Naive B cell (primary cell): ENCODE results near the gene DLG1. TPM values are rescaled to one million over a fixed set of nuclear protein-coding genes. Genes with fewer than 3 reads are reported as not detected.

Experiments
- ATAC-seq, 2 donors: fragments of 150-1000 bp; cut with Tn5 transposase; 2 replicates each; pipeline ENCODE4 v1.10.0; 2021; ENCODE audit warnings: low read depth in 2 of 2, mild to moderate bottlenecking in 2 of 2, moderate library complexity in 2 of 2
- DNase-seq: peaks from one replicate; pipeline ENCODE4 v3.0.0; 2022
- H3K27ac Mint-ChIP-seq, 6 donors: one replicate each; pipeline ENCODE4 v1.8.0; 2020 to 2022; ENCODE audit warnings: mild to moderate bottlenecking in 6 of 6, mixed read lengths in 6 of 6, moderate library complexity in 5 of 6, inconsistent platforms in 2 of 6
- H3K27me3 Mint-ChIP-seq, 3 donors: one replicate each; pipeline ENCODE4 v1.8.0; 2021 to 2022; ENCODE audit warnings: mixed read lengths in 3 of 3, mild to moderate bottlenecking in 1 of 3
- H3K36me3 Mint-ChIP-seq, 2 donors: one replicate each; pipeline ENCODE4 v1.8.0; 2020 to 2022; ENCODE audit warnings: mixed read lengths in 2 of 2, inconsistent platforms in 1 of 2, mild to moderate bottlenecking in 1 of 2
- H3K4me1 Mint-ChIP-seq, 3 donors: one replicate each; pipeline ENCODE4 v1.8.0; 2020 to 2022; ENCODE audit warnings: mixed read lengths in 3 of 3, inconsistent platforms in 1 of 3, mild to moderate bottlenecking in 1 of 3, moderate library complexity in 1 of 3
- H3K4me3 Mint-ChIP-seq, 8 donors: one replicate each; pipeline ENCODE4 v1.8.0; 2020 to 2022; ENCODE audit warnings: mild to moderate bottlenecking in 8 of 8, mixed read lengths in 8 of 8, moderate library complexity in 8 of 8, inconsistent platforms in 2 of 8
- H3K9me3 Mint-ChIP-seq, 7 donors: one replicate each; pipeline ENCODE4 v1.8.0; 2020 to 2022; ENCODE audit warnings: mixed read lengths in 7 of 7, mild to moderate bottlenecking in 5 of 7, inconsistent platforms in 2 of 7, moderate library complexity in 1 of 7
- polyA plus RNA-seq, 6 donors: library from polyadenylated mRNA; unstranded; fragments of 300-500 nt; fragmentation: Illumina TruSeq; gene quantifications; one replicate each; pipeline ENCODE4 v1.2.3, GENCODE V29; 2021; ENCODE audit warnings: low read depth in 6 of 6

Gene DLG1
- polyA plus RNA-seq, 6 donors from 2014 or later: 20.7 to 40.5 (median 33.2) TPM

- no peaks in the 10 kb centered on the region for H3K27me3 Mint-ChIP-seq
- H3K4me3 Mint-ChIP-seq: no peak overlapping the region
- peaks cover 0 to 7% (median 7%) of the 10 kb centered on the region in 3 donors for H3K4me1 Mint-ChIP-seq
- H3K27ac Mint-ChIP-seq: peak overlapping the region in 1 of 6 donors; percentile 19
- H3K36me3 Mint-ChIP-seq: peaks cover 42 to 47% of the 10 kb centered on the region in 2 donors
- ATAC-seq: no peak
- H3K9me3 Mint-ChIP-seq: peaks cover 1 to 19% (median 9%) of the 10 kb centered on the region in 7 donors
- no peak for DNase-seq
Measured at GRCh38 chr3:197137751-197138150, 160.7 kb downstream of the DLG1 start.

GRCh38 chr3:197136744-197137143 is 161.7 kb downstream of the DLG1 start:
- DNase-seq: no peak
- no peaks in the 10 kb centered on the region for H3K27me3 Mint-ChIP-seq
- H3K4me1 Mint-ChIP-seq: peaks cover 0 to 9% (median 7%) of the 10 kb centered on the region in 3 donors
- H3K9me3 Mint-ChIP-seq: peaks cover 1 to 19% (median 9%) of the 10 kb centered on the region in 7 donors
- peaks cover 46 to 52% of the 10 kb centered on the region in 2 donors for H3K36me3 Mint-ChIP-seq
- H3K27ac Mint-ChIP-seq: no peak overlapping the region
- ATAC-seq: no peak
- H3K4me3 Mint-ChIP-seq: no peak overlapping the region

DNA sequence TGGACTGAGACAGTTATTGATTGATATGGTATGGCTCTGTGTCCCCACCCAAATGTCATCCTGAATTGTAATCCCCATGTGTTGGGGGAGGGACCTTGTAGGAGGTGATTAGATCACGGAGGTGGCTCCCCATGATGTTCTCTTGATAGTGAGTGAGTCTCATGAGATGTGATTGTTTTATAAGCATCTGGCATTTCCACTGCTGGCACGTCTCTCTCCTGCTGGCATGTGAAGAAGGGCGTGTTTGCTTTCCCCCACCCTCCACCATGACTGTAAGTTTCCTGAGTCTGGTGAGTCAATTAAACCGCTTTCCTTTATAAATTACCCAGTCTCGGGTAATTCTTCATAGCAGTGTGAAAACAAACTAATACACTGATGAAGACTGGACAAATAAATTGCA is 163.2 kb downstream of the DLG1 start:
- Mint-ChIP-seq H3K4me1 (peaks cover 0 to 11% (median 7%) of the 10 kb centered on the region in 3 donors), H3K4me3 (no peak overlapping the region), H3K27ac (no peak overlapping the region), H3K36me3 (peaks cover 47 to 50% of the 10 kb centered on the region in 2 donors), H3K9me3 (peaks cover 1 to 19% (median 9%) of the 10 kb centered on the region in 7 donors), H3K27me3 (no peaks in the 10 kb centered on the region)
- DNase-seq (no peak), ATAC-seq (no peak)

DNA sequence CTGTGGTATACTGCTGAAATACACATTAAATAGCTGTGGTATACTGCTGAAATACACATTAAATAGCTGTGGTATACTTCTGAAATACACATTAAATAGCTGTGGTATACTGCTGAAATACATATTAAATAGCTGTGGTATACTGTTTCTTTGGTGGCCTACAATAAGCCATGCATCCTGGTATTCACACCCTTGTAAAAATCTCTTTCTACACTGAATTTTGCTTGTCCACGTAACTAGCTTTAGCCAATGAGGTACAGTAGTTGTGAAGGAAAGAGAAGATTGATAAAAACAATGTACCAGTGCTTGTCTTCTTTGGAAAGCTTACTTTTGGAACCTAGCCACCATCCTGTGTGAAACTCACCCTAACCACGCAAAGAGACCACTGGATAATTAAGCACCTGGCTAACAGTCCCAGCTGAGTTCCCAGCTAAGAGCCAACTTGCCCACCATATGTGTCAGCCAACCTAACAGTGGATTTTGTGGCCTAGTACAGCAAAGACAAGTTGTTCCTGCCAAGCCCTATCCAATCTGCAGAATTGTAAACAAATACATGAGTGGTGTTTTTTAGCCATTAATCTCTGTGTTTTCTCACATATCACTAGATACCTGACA is 165.4 kb downstream of the DLG1 start:
- Mint-ChIP-seq H3K4me1 (peaks cover 0 to 11% (median 0%) of the 10 kb centered on the region in 3 donors), H3K36me3 (peaks cover 54 to 57% of the 10 kb centered on the region in 2 donors), H3K9me3 (peaks cover 1 to 19% (median 9%) of the 10 kb centered on the region in 7 donors), H3K27me3 (no peaks in the 10 kb centered on the region), H3K4me3 (no peak overlapping the region), H3K27ac (no peak overlapping the region)
- no peak for DNase-seq
- no peak for ATAC-seq

DNA sequence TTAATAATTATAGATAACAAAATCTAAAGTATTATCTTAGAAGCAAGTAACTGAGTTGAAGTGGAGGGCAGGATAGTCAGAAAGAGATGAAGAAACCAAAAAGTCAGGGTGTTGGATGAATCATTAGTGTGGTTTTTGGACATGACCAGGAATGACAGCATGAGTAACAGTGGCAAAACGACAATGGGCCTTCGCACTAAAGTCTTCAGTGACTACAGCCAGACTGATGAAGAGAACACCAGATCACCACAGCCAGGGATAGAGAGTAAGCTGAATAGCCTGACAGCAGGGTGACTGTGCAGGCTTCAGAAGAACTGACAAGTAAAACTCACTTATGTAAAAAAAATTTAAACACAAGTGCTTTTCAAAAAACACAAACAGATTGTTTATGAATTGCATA is 172.8 kb downstream of the DLG1 start:
- ATAC-seq (no peak), DNase-seq (no peak)
- Mint-ChIP-seq H3K36me3 (peaks cover 19 to 22% of the 10 kb centered on the region in 2 donors), H3K27ac (no peak overlapping the region), H3K4me1 (no peaks in the 10 kb centered on the region), H3K9me3 (no peaks in the 10 kb centered on the region), H3K4me3 (no peak overlapping the region), H3K27me3 (no peaks in the 10 kb centered on the region)

DNA sequence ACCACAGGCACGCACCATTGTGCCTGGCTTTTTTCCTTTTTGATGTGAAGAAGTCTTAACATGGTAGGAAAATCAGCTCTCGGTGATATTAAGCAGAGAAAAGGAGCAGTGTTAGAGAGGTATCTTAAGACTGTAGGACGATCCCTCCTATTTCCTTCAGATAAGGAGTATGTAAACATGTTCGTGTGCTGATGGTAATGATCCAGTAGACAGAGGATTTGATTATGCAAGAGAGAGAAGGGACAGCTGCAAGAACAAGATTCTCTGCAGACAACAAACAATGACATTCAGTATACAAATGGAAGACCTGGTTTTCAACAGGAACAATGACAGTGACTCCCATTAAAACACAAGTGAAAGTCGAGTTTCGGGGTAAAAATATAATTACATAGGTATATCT is 173.7 kb downstream of the DLG1 start:
- ATAC-seq (no peak), DNase-seq (no peak)
- H3K4me3 Mint-ChIP-seq: no peak overlapping the region
- peaks cover 18 to 22% of the 10 kb centered on the region in 2 donors for H3K36me3 Mint-ChIP-seq
- no peak overlapping the region for H3K27ac Mint-ChIP-seq
- no peaks in the 10 kb centered on the region for H3K4me1 Mint-ChIP-seq
- no peaks in the 10 kb centered on the region for H3K9me3 Mint-ChIP-seq
- no peaks in the 10 kb centered on the region for H3K27me3 Mint-ChIP-seq

DNA sequence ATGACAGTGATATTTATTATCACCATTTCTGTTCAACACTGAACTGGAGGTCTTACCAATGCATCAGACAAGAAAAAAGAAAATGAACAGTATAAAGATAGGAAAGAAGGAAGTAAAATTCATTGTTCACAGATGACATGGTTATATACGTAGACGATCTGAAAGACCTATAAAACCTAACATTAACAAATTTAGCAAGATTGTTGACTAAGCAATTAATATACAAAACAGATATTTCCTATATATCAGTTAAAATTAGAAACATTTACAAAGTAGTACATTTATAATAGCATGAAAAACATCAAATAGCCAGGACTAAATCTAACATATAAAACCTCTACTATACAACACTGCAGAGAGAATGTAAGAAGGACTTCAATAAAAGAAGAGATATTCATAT is 176.0 kb downstream of the DLG1 start:
- Mint-ChIP-seq H3K36me3 (peaks cover 9 to 14% of the 10 kb centered on the region in 2 donors), H3K27ac (no peak overlapping the region)

GRCh38 chr3:197117114-197117513 is 181.3 kb downstream of the DLG1 start:
- Mint-ChIP-seq H3K4me1 (no peaks in the 10 kb centered on the region), H3K4me3 (no peak overlapping the region), H3K36me3 (peaks cover 5 to 25% of the 10 kb centered on the region in 2 donors), H3K9me3 (no peaks in the 10 kb centered on the region), H3K27me3 (no peaks in the 10 kb centered on the region), H3K27ac (no peak overlapping the region)
- DNase-seq (no peak), ATAC-seq (no peak)

More for the DNA sequence above, 176.0 kb downstream of the DLG1 start:
- Mint-ChIP-seq H3K9me3 (no peaks in the 10 kb centered on the region), H3K4me1 (no peaks in the 10 kb centered on the region), H3K27me3 (no peaks in the 10 kb centered on the region), H3K4me3 (no peak overlapping the region)
- ATAC-seq (no peak), DNase-seq (no peak)

DNA sequence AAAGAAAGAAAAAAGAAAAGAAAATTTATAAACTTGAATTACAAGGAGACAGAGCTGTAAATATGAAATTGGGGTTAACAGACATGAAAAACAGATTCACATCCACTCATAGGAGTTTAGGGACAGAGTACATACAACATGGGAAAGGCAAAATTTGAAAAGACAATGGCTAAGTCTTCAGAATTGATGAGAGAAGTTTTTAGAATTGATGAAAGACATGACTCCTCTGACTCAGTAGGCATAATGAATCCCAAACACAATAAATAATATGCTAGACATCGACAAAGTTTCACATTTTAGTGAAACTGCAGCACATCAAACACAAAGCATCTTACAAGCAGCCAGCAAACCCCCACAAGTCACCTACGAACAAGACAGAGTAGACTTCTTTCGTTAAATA is 184.4 kb downstream of the DLG1 start:
- H3K27ac Mint-ChIP-seq: no peak overlapping the region
- H3K4me3 Mint-ChIP-seq: no peak overlapping the region
- ATAC-seq (no peak), DNase-seq (no peak)
- H3K27me3 Mint-ChIP-seq: no peaks in the 10 kb centered on the region
- no peaks in the 10 kb centered on the region for H3K9me3 Mint-ChIP-seq
- no peaks in the 10 kb centered on the region for H3K4me1 Mint-ChIP-seq
- peaks cover 25 to 47% of the 10 kb centered on the region in 2 donors for H3K36me3 Mint-ChIP-seq

DNA sequence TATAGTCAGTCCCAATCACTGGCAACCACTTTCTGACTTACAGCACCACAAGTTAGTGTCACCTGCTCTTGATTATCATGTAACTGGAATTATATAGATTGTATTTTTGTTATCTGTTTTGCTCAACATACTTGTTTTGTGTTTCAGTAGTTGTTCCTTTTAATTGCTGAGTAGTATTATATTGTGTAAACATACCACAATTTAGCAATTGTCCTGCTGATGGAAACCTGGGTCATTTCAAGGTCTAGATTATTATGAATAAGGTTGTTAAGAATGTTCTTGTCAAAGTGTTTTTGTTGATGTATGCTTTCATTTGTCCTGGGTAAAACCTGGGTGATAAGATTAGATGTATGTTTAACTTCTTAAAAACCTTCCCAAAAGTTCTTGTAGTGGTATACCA is 186.7 kb downstream of the DLG1 start:
- no peak for DNase-seq
- peaks cover 25 to 52% of the 10 kb centered on the region in 2 donors for H3K36me3 Mint-ChIP-seq
- no peaks in the 10 kb centered on the region for H3K9me3 Mint-ChIP-seq
- H3K4me3 Mint-ChIP-seq: no peak overlapping the region
- H3K27me3 Mint-ChIP-seq: no peaks in the 10 kb centered on the region
- no peaks in the 10 kb centered on the region for H3K4me1 Mint-ChIP-seq
- no peak overlapping the region for H3K27ac Mint-ChIP-seq
- ATAC-seq: no peak

- Mint-ChIP-seq H3K27me3 (no peaks in the 10 kb centered on the region), H3K27ac (no peak overlapping the region), H3K4me1 (no peaks in the 10 kb centered on the region), H3K4me3 (no peak overlapping the region), H3K9me3 (no peaks in the 10 kb centered on the region), H3K36me3 (peaks cover 16 to 51% of the 10 kb centered on the region in 2 donors)
- DNase-seq: no peak
- ATAC-seq: no peak
Measured at GRCh38 chr3:197105786-197106185, 192.6 kb downstream of the DLG1 start.

DNA sequence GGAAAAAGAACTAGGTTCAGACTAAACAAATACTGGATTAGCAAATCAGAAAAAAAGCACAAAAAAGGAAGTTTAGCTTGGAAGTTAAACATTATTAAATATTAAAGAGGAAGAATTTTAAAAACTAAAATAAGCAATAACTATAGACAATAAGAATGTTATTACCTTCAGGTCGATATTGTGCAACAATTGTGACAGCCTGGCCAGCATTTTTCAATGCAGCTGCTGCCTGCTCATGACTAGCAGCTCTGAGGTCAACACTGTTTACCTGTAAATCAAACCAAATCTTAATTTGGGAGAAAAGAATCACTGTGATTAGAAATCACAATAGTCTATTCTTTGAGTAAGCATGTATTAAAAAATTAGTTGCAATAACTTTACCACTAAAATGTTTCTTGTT is 193.7 kb downstream of the DLG1 start:
- H3K4me3 Mint-ChIP-seq: no peak overlapping the region
- H3K9me3 Mint-ChIP-seq: no peaks in the 10 kb centered on the region
- peaks cover 8 to 41% of the 10 kb centered on the region in 2 donors for H3K36me3 Mint-ChIP-seq
- DNase-seq (no peak), ATAC-seq (no peak)
- H3K4me1 Mint-ChIP-seq: no peaks in the 10 kb centered on the region
- no peak overlapping the region for H3K27ac Mint-ChIP-seq
- no peaks in the 10 kb centered on the region for H3K27me3 Mint-ChIP-seq

DNA sequence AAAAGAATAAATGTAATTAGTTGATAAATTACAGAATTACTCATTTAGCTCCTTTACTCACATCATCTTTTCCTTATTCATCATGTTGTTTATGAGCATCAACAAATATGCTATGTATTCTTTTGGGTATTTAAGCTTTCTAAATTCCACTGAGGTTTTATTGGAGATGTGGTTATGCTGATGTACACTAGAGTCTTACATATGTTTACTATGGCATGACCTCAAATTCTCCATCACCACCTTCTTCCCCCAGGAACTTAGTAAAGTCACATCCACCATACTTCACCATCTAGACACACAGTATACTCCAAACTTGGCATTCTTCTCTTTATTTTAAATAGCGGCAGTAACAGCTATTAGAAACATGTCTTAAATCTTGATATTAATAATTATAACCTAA is 194.6 kb downstream of the DLG1 start:
- DNase-seq (no peak), ATAC-seq (no peak)
- peaks cover 7 to 46% of the 10 kb centered on the region in 2 donors for H3K36me3 Mint-ChIP-seq
- H3K27me3 Mint-ChIP-seq: no peaks in the 10 kb centered on the region
- H3K27ac Mint-ChIP-seq: no peak overlapping the region
- H3K4me3 Mint-ChIP-seq: no peak overlapping the region
- peaks cover 0 to 3% (median 0%) of the 10 kb centered on the region in 3 donors for H3K4me1 Mint-ChIP-seq
- H3K9me3 Mint-ChIP-seq: no peaks in the 10 kb centered on the region

DNA sequence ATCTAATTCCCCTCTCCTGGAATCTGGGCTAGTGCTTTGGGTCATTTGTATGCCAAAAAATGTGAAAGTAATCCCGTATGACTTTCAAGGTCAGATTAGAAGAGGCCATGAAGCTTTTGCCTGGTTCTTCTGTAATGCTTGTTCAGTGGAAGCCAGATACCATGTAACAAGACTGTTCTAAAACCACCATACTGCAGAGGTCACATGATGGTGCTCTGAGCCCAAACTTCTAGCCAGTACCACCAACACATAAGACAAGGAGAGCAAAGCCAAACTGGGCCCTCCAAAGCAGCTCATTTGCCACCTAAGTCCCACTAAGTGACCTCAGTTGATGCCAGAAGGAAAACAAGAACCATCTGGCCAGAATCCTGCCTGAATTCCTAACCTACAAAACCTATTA is 204.5 kb downstream of the DLG1 start:
- no peak for ATAC-seq
- Mint-ChIP-seq H3K4me3 (no peak overlapping the region), H3K27ac (peak overlapping the region in 3 of 6 donors; percentile 6 to 53 (median 33)), H3K9me3 (peaks cover 0 to 1% (median 0%) of the 10 kb centered on the region in 7 donors), H3K4me1 (peaks cover 3 to 15% (median 13%) of the 10 kb centered on the region in 3 donors), H3K27me3 (no peaks in the 10 kb centered on the region), H3K36me3 (peaks cover 18 to 42% of the 10 kb centered on the region in 2 donors)
- DNase-seq: no peak
